Measurements from ENCODE around the gene VSTM2L. TPM values are rescaled to one million over a fixed set of nuclear protein-coding genes. Genes with fewer than 3 reads are reported as not detected.

Gene VSTM2L
- total and polyA plus RNA-seq, 2 of the 13 experiments (the other 11 are each of a cell fraction or from before 2014, with no cell fraction given), result not detected

DNA sequence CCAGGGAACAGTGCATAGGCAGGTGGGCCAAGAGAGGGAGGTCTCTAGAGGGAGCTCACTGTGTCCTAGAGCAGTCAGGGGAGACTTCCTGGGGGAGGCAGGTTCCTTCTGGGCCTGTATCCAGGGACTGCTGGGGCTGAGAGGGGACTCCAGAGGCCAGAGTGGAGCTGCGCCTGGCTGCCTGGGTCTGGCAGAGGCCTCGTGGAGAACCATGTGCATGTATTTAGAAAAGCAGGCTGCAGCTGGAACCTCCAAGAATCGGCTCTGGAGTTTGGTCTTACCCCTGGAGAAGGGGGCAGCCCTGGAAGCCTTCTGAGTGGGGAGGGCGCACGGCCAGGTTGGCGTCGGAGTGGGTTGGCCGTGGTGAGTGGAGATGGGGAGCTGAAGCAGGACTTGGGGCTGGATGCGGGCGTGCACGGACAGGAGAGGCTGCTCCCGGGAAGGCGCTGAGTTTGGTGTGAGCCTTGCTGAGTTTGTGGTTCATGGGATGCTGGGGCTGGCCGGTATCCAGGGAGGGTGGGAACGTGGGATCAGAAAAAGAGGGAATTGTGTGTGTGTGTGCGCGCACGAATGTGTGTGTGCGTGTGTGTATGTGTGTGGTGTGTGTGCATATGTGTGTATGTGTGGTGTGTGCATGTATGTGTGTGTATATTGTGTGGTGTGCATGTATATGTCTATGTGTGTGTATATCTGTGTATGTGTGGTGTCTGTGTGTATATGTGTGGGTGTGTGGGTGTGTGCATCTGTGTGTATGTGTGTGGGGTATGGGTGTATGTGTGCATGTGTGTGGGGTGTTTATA, 10.8 kb downstream of the VSTM2L start (continued):
- TF ChIP-seq, protein P1, sequence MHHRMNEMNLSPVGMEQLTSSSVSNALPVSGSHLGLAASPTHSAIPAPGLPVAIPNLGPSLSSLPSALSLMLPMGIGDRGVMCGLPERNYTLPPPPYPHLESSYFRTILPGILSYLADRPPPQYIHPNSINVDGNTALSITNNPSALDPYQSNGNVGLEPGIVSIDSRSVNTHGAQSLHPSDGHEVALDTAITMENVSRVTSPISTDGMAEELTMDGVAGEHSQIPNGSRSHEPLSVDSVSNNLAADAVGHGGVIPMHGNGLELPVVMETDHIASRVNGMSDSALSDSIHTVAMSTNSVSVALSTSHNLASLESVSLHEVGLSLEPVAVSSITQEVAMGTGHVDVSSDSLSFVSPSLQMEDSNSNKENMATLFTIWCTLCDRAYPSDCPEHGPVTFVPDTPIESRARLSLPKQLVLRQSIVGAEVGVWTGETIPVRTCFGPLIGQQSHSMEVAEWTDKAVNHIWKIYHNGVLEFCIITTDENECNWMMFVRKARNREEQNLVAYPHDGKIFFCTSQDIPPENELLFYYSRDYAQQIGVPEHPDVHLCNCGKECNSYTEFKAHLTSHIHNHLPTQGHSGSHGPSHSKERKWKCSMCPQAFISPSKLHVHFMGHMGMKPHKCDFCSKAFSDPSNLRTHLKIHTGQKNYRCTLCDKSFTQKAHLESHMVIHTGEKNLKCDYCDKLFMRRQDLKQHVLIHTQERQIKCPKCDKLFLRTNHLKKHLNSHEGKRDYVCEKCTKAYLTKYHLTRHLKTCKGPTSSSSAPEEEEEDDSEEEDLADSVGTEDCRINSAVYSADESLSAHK (CRISPR knock-in tag; IDR thresholded peaks at IDR 0.05; ENCODE audit: borderline replicate concordance), result no peak
- no peak for TF ChIP-seq SCMH1 (CRISPR knock-in tag; IDR thresholded peaks at IDR 0.05; ENCODE audit: borderline replicate concordance)
- no peak for TF ChIP-seq SMAD3 (CRISPR knock-in tag; IDR thresholded peaks at IDR 0.05)
- peak; percentile 77 for TF ChIP-seq ZNF282 (IDR thresholded peaks at IDR 0.05; ENCODE audit: partially characterized antibody)
- TF ChIP-seq ZNF557 (CRISPR knock-in tag; IDR thresholded peaks at IDR 0.05), result no peak
- peak; percentile 41; the same call in 1 of the 2 replicates for TF ChIP-seq ZNF772 (CRISPR knock-in tag; IDR thresholded peaks at IDR 0.05)
- TF ChIP-seq ZNF749 (CRISPR knock-in tag; IDR thresholded peaks at IDR 0.05; ENCODE audit: borderline replicate concordance), result no peak
- TF ChIP-seq POGZ (CRISPR knock-in tag; IDR thresholded peaks at IDR 0.05), result no peak
- no peak for TF ChIP-seq ZNF432 (CRISPR knock-in tag; IDR thresholded peaks at IDR 0.05; ENCODE audit: borderline replicate concordance)
- 0 out of 2 replicates have a peak, but pooled peaks have one; percentile 27 for TF ChIP-seq ZNF891 (CRISPR knock-in tag; IDR thresholded peaks at IDR 0.05)
- no peak for TF ChIP-seq MTA1 (CRISPR knock-in tag; IDR thresholded peaks at IDR 0.05; ENCODE audit: borderline replicate concordance)
- TF ChIP-seq, protein P2, sequence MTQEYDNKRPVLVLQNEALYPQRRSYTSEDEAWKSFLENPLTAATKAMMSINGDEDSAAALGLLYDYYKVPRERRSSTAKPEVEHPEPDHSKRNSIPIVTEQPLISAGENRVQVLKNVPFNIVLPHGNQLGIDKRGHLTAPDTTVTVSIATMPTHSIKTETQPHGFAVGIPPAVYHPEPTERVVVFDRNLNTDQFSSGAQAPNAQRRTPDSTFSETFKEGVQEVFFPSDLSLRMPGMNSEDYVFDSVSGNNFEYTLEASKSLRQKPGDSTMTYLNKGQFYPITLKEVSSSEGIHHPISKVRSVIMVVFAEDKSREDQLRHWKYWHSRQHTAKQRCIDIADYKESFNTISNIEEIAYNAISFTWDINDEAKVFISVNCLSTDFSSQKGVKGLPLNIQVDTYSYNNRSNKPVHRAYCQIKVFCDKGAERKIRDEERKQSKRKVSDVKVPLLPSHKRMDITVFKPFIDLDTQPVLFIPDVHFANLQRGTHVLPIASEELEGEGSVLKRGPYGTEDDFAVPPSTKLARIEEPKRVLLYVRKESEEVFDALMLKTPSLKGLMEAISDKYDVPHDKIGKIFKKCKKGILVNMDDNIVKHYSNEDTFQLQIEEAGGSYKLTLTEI (CRISPR knock-in tag; conservative IDR thresholded peaks at IDR 0.05), result no peak
- TF ChIP-seq ZBTB1 (CRISPR knock-in tag; IDR thresholded peaks at IDR 0.05; ENCODE audit: borderline replicate concordance), result no peak
- no peak for TF ChIP-seq AHR (CRISPR knock-in tag; IDR thresholded peaks at IDR 0.05)
- no peak for TF ChIP-seq SNAPC2 (CRISPR knock-in tag; IDR thresholded peaks at IDR 0.05)
- TF ChIP-seq, protein P3, sequence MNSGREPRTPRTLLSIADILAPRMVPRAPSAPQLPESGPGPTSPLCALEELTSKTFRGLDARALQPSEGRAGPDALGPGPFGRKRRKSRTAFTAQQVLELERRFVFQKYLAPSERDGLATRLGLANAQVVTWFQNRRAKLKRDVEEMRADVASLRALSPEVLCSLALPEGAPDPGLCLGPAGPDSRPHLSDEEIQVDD (CRISPR knock-in tag; IDR thresholded peaks at IDR 0.05; ENCODE audit: borderline replicate concordance), result no peak
- TF ChIP-seq ZNF670 (CRISPR knock-in tag; IDR thresholded peaks at IDR 0.05; ENCODE audit: borderline replicate concordance), result no peak
- no peak for TF ChIP-seq GABPB1 (CRISPR knock-in tag; IDR thresholded peaks at IDR 0.05)
- TF ChIP-seq SP4 (CRISPR knock-in tag; IDR thresholded peaks at IDR 0.05), result peak; percentile 35; the same call in 1 of the 2 replicates
- no peak for TF ChIP-seq RBM39 (IDR thresholded peaks at IDR 0.05; ENCODE audit: low read depth, low read length, poor library complexity, severe bottlenecking)
- TF ChIP-seq CREB1 (IDR thresholded peaks at IDR 0.05), result no peak
- no peak for TF ChIP-seq CREB1 (CRISPR knock-in tag; IDR thresholded peaks at IDR 0.05)
- no peak for TF ChIP-seq IKZF4 (CRISPR knock-in tag; IDR thresholded peaks at IDR 0.05; ENCODE audit: borderline replicate concordance, low read depth, not compliant biosample characterization)
- TF ChIP-seq KAT8 (CRISPR knock-in tag; IDR thresholded peaks at IDR 0.05), result no peak

Data from HepG2 (cell line).